Neural crest cell (in vitro differentiated cells): ENCODE measurements around the gene RGS17. TPM values are rescaled to one million over a fixed set of nuclear protein-coding genes. Genes with fewer than 3 reads are reported as not detected.

Source experiments
- DNase-seq: peaks from one replicate; pipeline ENCODE4 v3.0.0; 2021; ENCODE audit warnings: low read depth, mixed read lengths, low spot score
- H3K27ac Mint-ChIP-seq: one replicate; pipeline ENCODE4 v1.8.0; 2021; ENCODE audit warnings: mild to moderate bottlenecking, mixed read lengths; ENCODE audit not compliant: unreplicated experiment
- H3K27me3 Mint-ChIP-seq: 2 replicates; pipeline ENCODE4 v1.8.0; 2021; ENCODE audit warnings: low read depth, mild to moderate bottlenecking, mixed read lengths
- H3K36me3 Mint-ChIP-seq: 2 replicates; pipeline ENCODE4 v1.8.0; 2021; ENCODE audit warnings: low read depth, mild to moderate bottlenecking, mixed read lengths
- H3K4me1 Mint-ChIP-seq: 2 replicates; pipeline ENCODE4 v1.8.0; 2021; ENCODE audit warnings: mixed read lengths
- H3K4me3 Mint-ChIP-seq: one replicate; pipeline ENCODE4 v1.8.0; 2021; ENCODE audit warnings: mild to moderate bottlenecking, mixed read lengths
- H3K9me3 Mint-ChIP-seq: 2 replicates; pipeline ENCODE4 v1.8.0; 2021; ENCODE audit warnings: mixed read lengths
- total RNA-seq: library from RNA; stranded (reverse); gene quantifications from 2 replicates; pipeline ENCODE4 v1.2.1, GENCODE V29; 2021
- TF ChIP-seq, protein P1 (sequence below): fragments of 200-600 bp; sonication (generic); conservative IDR thresholded peaks from 2 replicates; pipeline ENCODE4 v1.5.0; 2021; ENCODE audit warnings: antibody characterized with exemption, mild to moderate bottlenecking

The RGS17 gene
- total RNA-seq, 1 donor from 2014 or later: 4.7 TPM

DNA sequence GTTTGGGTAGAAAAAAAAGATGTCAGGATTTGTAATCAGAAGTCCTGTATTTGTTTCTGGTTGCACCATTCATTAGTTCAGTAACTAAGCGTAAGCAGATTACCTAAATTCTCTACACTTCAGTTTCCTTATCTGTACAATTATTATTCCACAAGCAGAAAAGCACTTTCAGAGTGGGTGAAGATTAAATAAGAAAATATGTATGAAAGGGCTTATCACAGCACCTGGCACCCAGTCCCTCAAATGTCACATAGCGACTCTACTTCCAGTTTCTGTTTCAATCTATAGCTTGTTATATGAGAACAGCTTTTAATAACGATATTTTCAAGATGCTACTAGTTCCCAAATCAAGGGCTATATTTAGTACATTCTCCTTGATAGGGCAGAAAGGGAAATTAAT lies 31.4 kb downstream of the RGS17 start:
- Mint-ChIP-seq H3K27me3 (no peaks in the 10 kb centered on the region), H3K4me1 (no peaks in the 10 kb centered on the region), H3K4me3 (no peak overlapping the region), H3K27ac (no peak overlapping the region), H3K36me3 (no peaks in the 10 kb centered on the region), H3K9me3 (no peaks in the 10 kb centered on the region)
- no peak for DNase-seq
- TF ChIP-seq, protein P1, sequence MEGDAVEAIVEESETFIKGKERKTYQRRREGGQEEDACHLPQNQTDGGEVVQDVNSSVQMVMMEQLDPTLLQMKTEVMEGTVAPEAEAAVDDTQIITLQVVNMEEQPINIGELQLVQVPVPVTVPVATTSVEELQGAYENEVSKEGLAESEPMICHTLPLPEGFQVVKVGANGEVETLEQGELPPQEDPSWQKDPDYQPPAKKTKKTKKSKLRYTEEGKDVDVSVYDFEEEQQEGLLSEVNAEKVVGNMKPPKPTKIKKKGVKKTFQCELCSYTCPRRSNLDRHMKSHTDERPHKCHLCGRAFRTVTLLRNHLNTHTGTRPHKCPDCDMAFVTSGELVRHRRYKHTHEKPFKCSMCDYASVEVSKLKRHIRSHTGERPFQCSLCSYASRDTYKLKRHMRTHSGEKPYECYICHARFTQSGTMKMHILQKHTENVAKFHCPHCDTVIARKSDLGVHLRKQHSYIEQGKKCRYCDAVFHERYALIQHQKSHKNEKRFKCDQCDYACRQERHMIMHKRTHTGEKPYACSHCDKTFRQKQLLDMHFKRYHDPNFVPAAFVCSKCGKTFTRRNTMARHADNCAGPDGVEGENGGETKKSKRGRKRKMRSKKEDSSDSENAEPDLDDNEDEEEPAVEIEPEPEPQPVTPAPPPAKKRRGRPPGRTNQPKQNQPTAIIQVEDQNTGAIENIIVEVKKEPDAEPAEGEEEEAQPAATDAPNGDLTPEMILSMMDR: no peak

DNA sequence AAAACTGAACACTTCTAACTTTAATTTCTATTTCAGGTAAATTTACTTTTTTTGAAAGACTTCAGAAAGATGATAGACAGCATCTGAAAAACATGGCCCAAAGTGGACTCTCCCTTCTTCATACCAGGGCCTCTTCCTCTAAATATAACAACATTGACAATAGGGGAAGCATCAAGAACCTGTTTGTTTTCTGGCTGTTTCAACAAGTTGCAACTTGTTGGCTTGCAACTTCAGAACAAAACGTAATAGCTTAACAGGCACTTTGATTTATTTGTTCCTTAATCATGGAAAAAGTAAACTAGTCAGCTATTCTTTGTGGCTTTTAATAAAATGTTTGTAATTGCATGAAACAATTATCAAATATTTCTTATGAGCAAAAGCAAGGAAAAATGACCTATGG lies 34.3 kb downstream of the RGS17 start:
- no peak overlapping the region for H3K27ac Mint-ChIP-seq
- H3K4me1 Mint-ChIP-seq: peaks cover 7% of the 10 kb centered on the region
- H3K27me3 Mint-ChIP-seq: no peaks in the 10 kb centered on the region
- no peak for DNase-seq
- no peaks in the 10 kb centered on the region for H3K36me3 Mint-ChIP-seq
- H3K9me3 Mint-ChIP-seq: no peaks in the 10 kb centered on the region
- TF ChIP-seq, protein P1: no peak
- H3K4me3 Mint-ChIP-seq: no peak overlapping the region

DNA sequence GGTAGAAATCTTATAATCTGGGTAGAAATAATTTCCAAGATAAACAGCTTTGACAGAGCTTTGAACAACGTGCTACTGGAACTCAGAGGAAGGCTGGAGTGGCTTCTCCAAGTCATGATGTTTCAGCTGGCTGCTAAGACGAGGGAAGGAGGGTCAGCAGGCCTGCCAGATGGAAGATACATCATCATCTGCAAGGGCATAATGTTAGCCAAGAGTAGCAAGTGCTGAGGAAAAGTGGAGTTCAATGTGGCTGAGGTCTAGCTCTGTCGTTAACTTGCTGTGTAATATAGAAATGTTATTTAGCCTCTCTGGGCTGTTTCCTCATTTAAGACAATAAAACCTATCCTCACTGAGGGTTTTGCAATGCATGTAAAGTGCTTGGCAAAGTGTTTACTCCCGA lies 35.1 kb downstream of the RGS17 start:
- DNase-seq: no peak
- H3K27ac Mint-ChIP-seq: no peak overlapping the region
- H3K9me3 Mint-ChIP-seq: no peaks in the 10 kb centered on the region
- H3K27me3 Mint-ChIP-seq: no peaks in the 10 kb centered on the region
- H3K4me1 Mint-ChIP-seq: peaks cover 7% of the 10 kb centered on the region
- H3K36me3 Mint-ChIP-seq: no peaks in the 10 kb centered on the region
- TF ChIP-seq, protein P1: no peak
- H3K4me3 Mint-ChIP-seq: no peak overlapping the region

DNA sequence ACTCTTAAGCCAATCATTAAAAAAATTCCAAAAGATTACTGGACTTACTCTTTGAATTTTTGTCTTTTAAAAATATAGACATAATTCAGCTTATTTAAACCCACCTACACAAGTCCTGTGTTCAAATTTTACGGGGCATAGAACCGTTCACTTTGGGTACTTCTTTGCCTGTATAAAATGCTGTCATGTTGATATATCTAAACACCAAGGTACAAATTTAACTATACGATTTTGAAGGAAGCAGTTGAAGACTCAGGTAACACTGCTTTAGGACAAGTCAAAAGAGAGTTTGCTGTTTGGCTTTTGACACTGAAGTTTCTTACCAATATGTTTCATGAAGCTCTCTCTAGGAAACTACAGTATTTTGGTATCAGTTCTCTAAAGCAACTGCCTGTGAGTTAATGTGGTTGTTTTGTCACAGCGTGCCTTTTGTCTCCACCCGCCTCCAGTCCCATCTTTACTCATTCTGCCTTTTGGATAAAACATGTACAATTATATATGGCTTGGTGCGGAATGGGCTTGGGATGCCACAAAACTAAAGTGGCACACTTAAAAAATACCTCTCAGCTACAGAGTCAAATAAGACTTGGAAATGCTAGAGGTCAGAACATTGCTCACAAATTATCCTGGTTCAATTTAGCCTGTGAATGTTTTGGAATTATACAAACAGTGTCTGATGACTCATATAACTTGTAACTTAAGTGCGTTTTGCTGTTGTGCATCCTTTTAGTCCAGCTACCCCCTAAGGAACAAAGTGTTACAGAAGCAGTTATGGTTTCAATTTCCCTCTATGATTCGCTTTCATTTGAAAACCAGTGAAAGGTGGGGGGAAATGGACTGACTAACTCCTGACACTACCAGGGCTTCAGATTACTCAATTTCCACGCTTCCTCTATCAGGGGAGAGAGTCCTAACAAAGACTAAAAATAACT lies 38.7 kb downstream of the RGS17 start:
- Mint-ChIP-seq H3K4me1 (peaks cover 7% of the 10 kb centered on the region), H3K9me3 (no peaks in the 10 kb centered on the region), H3K36me3 (no peaks in the 10 kb centered on the region), H3K27me3 (no peaks in the 10 kb centered on the region), H3K27ac (no peak overlapping the region), H3K4me3 (no peak overlapping the region)
- no peak for DNase-seq
- TF ChIP-seq, protein P1: no peak

DNA sequence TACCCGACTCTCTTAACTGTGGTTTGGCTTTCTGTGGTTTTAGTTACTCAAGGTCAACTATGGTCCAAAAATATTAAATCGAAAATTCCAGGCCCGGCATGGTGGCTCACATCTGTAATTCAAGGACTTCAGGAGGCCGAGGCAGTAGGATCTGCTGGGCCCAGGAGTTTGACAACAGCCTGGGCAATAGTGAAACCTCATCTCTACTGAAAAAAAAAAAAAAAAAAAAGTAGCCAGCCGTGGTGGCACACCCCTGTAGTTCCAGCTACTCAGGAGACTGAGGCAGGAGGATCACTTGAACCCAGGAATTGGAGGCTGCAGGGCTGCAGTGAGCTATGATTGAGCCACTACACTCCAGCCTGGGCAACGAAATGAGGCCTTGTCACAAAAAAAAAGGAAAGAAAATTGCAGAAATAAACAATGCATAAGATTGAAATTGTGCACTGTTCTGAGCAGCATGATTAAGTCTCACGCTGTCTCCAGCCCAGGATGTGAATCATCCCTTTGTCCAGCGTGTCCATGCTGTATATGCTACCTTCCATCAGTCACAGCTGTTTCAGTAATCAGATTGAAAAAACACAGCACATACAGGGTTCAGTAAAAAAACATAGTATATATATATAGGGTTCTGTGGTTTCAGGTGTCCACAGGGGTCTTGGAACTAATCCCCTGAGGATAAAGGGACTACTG lies 40.7 kb downstream of the RGS17 start:
- TF ChIP-seq, protein P1: no peak
- Mint-ChIP-seq H3K36me3 (no peaks in the 10 kb centered on the region), H3K9me3 (no peaks in the 10 kb centered on the region), H3K27me3 (no peaks in the 10 kb centered on the region), H3K27ac (no peak overlapping the region), H3K4me3 (no peak overlapping the region), H3K4me1 (peaks cover 7% of the 10 kb centered on the region)
- DNase-seq: no peak
